Bone marrow (tissue), 2 donors: ENCODE data around the gene MTIF2.
"Not testable (repeated sequence)": the region's sequence is repeated elsewhere in the genome, so short reads cannot be mapped to it uniquely, and the experiment has no call there.

Experiments
- DNase-seq, 2 donors: peaks; one replicate each; lab custom pipeline; 2025; lab: John Stamatoyannopoulos, UW

Gene MTIF2, protein sequence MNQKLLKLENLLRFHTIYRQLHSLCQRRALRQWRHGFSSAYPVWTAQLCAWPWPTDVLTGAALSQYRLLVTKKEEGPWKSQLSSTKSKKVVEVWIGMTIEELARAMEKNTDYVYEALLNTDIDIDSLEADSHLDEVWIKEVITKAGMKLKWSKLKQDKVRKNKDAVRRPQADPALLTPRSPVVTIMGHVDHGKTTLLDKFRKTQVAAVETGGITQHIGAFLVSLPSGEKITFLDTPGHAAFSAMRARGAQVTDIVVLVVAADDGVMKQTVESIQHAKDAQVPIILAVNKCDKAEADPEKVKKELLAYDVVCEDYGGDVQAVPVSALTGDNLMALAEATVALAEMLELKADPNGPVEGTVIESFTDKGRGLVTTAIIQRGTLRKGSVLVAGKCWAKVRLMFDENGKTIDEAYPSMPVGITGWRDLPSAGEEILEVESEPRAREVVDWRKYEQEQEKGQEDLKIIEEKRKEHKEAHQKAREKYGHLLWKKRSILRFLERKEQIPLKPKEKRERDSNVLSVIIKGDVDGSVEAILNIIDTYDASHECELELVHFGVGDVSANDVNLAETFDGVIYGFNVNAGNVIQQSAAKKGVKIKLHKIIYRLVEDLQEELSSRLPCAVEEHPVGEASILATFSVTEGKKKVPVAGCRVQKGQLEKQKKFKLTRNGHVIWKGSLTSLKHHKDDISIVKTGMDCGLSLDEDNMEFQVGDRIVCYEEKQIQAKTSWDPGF

GRCh38 chr2:55268907-55269644 lies at the start of gene MTIF2:
Gene MTIF2, minus strand, starts transcription at chr2:55269231. Its CDS starts 5,373 bp downstream, at chr2:55263858.
- DNase-seq, result peak; percentile 81 to 87

- DNase-seq, result no peak
Observed at GRCh38 chr2:55314985-55315384, 46.0 kb upstream of the MTIF2 start.

- no peak for DNase-seq
Observed at GRCh38 chr2:55311444-55311870, 42.4 kb upstream of the MTIF2 start.

DNA sequence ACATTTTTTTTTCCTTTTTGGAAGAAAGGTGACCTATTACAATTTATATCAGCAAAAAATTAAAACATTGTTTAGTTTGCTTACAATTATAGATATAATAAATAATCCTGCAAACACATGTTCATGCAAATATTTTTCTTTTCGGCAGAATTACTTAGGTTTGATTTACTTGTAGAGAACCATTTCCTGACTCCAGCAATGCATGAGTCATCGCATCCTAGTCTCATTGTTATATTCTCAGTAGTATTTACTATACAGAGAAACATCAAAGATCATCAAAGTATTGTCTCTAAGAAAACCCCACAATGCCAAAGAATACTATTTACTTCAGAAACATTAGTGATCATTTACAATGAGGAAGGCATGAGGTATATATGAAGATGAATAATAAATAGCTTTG lies 40.4 kb upstream of the MTIF2 start:
- peak in 1 of 2 donors; percentile 36 for DNase-seq

DNA sequence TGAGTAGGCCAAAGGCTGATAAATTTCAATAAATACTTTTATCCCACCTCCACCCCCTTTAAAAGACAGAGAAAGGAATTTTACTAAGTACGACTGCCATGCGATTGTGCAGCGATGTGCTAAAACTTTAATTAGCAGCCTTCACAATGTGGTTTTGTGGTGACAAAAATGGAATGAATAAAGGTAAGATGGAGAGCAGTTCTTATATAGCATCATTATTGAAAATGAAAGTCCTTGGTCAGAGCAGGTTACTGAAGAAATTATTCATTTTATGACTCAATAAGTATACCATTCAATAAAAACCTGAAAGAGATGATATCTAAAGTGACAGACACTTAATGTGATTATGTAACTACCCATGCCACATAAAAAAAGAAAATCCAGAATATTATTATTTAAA lies 33.2 kb upstream of the MTIF2 start:
- DNase-seq, result no peak

- DNase-seq, result no peak
Observed at GRCh38 chr2:55301277-55301676, 32.2 kb upstream of the MTIF2 start.

DNA sequence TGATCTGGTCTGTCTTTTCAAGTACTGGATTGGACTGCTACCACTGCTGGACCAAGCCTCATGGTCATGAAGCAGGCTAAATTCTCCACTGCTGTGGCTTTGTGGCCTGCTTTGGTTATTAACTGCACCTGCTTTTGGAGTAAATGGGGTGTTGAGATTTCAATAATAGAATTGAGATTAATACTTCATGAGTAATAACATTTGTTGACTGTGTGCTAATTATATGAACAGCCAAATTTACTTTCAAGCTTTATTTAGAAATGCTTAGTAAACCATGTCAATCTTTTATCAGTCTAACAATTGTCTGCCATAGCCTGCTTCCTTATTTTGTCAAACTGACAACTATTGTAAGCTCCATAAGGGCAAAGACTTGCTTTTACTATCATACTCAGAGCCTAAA lies 27.4 kb upstream of the MTIF2 start:
- no peak for DNase-seq

- no peak for DNase-seq
Observed at GRCh38 chr2:55283083-55283482, 14.1 kb upstream of the MTIF2 start.

DNA sequence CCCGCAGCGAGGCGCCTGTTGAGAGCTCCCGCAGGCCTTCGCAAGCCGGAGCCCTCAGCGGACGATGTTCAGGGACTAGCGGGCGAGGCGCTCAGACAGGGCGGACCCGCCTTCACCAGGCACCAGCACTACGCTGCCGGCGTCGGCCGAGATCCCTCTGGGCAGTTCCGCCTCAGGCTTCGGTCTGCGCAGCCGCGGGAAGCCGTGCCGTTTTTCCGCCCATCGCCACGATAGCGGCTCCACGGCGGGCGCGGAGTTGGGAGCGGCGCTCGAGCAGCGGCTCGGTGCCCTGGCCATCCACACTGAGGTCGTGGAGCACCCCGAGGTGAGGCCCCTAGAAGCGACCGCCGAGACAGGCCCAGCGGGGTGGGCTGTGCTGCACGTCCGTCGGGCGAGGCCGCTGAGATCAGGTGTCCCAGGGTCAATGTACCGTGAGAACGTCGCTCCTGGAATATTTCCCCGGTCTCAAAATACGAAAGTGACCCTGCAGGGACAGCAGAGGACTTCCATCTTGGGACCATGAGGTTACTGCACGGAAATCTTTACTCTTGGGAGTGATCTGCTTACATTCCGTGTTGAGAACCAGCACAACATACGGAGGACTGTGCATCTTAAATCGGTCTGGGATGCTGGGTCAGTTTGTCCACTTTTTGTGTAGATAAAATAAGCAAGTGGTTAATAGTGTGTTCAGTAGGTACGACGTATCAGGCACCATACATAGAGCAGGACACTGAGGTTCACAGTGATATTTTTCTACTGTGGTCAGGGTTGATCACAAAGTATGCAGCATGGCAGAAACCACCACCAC lies 13.3 kb upstream of the MTIF2 start:
- peak; percentile 74 to 78 for DNase-seq

GRCh38 chr2:55280851-55281546 lies 12.0 kb upstream of the MTIF2 start:
- not testable (repeated sequence) for DNase-seq

- DNase-seq, result not testable (repeated sequence)
Observed at GRCh38 chr2:55279859-55280424, 10.9 kb upstream of the MTIF2 start.

DNA sequence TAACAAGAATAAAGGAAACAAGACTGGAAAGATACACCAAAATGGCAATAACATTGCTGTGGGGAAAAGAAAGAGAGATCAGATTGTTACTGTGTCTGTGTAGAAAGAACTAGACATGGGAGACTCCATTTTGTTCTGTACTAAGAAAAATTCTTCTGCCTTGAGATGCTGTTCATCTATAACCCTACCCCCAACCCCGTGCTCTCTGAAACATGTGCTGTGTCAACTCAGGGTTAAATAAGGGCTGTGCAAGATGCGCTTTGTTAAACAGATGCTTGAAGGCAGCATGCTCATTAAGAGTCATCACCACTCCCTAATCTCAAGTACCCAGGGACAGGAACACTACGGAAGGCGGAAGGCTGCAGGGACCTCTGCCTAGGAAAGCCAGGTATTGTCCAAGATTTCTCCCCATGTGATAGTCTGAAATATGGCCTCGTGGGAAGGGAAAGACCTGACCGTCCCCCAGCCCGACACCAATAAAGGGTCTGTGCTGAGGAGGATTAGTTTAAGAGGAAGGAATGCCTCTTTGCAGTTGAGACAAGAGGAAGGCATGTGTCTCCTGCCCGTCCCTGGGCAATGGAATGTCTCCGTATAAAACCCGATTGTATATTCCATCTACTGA lies 10.3 kb upstream of the MTIF2 start:
- not testable (repeated sequence) for DNase-seq

DNA sequence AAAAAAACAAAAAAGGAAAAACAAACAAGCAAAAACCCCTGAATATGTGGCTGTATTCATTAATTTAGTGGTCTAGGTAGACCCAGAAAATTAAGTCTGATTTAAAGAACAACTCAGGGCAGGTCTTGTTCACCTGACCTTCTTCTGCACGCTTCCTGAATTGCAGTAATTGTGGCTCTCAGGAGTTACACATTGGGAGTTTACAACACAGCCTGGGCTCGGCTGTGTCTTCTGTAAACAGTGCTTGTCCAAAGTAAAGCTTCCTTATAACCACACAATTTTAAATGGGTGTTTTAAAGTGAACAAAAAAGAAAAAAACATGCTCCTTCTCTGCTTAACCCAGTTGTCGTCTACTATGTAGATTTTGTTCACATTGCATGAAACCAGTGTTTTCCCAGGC lies 8.3 kb upstream of the MTIF2 start:
- no peak for DNase-seq

DNA sequence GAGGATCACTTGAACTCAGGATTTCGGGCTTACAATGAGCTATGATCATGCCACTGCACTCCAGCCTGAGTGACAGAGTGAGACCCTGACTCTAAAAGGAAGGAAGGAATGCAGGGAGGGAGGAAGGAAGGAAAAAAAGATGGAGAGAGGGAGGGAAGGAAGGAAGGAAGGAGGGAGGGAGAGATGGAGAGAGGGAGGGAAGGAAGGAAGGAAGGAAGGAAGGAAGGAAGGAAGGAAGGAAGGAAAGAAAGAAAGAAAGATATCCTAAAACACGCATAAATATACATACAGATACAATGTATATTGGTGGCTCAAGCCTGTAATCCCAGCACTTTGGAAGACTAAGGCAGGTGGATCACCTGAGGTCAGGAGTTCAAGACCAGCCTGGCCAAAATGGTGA lies 5.3 kb upstream of the MTIF2 start:
- DNase-seq, result not testable (repeated sequence)

DNA sequence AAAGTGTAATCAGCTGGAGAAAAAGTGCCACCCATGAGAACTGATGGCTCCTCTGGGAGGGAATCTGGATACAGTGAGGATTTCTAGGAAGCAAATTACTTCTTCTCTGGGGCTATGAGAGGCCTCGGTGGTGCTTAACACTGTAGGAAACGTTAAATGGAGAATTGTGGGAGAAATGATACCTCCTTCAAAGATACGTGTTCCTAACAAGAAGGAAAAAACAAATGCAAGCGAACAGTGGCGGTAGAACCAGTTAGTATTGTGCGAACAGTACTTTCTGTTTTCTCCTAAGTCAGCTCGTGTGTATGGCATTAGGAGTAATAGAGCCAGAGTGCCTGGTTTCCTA lies 587 bp upstream of the MTIF2 start:
- DNase-seq, result peak in 1 of 2 donors; percentile 19

- DNase-seq, result no peak
Observed at GRCh38 chr2:55268288-55268906, 634 bp downstream of the MTIF2 start.

DNA sequence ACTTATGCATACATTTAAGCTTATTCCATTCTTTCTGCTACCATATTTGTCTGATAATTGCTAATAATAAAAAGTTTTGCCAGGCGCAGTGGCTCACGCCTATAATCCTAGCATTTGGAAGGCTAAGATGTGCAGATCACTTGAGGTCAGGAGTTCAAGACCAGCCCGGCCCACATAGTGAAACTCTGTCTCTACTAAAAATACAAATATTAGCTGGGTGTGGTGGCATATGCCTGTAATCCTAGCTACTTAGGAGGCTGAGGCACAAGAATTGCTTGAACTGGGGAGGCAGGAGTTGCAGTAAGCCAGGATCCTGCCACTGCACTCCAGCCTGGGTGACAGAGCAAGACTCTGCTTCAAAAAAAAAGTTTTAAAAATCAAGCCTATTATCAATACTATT lies 9.4 kb downstream of the MTIF2 start:
- DNase-seq, result not testable (repeated sequence)

- DNase-seq, result no peak
Observed at GRCh38 chr2:55252832-55253231, 16.2 kb downstream of the MTIF2 start.

GRCh38 chr2:55247025-55247424 lies 22.0 kb downstream of the MTIF2 start:
- no peak for DNase-seq

- DNase-seq, result no peak
Observed at GRCh38 chr2:55245411-55245810, 23.6 kb downstream of the MTIF2 start.
